ENCODE measurements around the gene KCTD1.

DNA sequence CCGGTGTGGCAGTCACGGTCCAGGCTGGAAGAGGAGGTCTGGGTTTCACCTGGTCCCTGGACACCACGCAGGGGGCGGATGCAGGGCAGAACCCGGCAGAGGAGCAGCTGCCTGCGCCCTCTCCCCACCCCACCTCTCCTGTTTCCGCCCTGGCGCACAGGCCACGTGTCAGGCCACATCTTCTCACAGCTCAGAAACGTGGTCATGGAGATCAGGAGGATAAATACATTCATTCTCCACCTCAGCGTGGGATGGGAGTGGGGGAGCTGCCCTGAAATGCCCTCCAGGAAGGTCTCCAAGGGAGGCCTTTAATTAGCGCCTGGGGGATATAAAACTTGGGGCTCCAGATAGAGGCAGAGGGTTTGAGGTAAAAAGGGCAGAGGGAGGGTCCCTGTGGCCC lies 142.0 kb downstream of the KCTD1 start:
- TF ChIP-seq CTCF (conservative IDR thresholded peaks at IDR 0.05) (no peak), EZH2 (IDR thresholded peaks at IDR 0.05; ENCODE audit: low read depth) (no peak)

All from PC-9 (cell line).